GM12892 (cell line): ENCODE measurements around the gene PRF1. TPM values are rescaled to one million over a fixed set of nuclear protein-coding genes. Genes with fewer than 3 reads are reported as not detected.
"Not testable (repeated sequence)": the region's sequence is repeated elsewhere in the genome, so short reads cannot be mapped to it uniquely, and the experiment has no call there.

ENCODE experiments used
- DNase-seq: peaks from one replicate; pipeline ENCODE4 v3.0.0; 2011; ENCODE audit not compliant: insufficient read length
- FAIRE-seq: peaks from 2 replicates; lab custom pipeline; 2011; peaks lifted over from hg19 to GRCh38; lab: Jason Lieb, UNC
- POLR2A ChIP-seq: IDR thresholded peaks from 2 replicates; pipeline ENCODE4 v1.6.1; 2011; ENCODE audit warnings: low read depth, low read length, control low read depth
- POLR2AphosphoS5 ChIP-seq: IDR thresholded peaks from 2 replicates; pipeline ENCODE4 v1.6.1; 2011; ENCODE audit warnings: low read depth, low read length, control low read depth
- TAF1 ChIP-seq: IDR thresholded peaks from 2 replicates; pipeline ENCODE4 v1.6.1; 2011; ENCODE audit warnings: low read depth, mild to moderate bottlenecking, control low read depth, low read length, borderline replicate concordance
- polyA plus RNA-seq: library from polyadenylated mRNA; unstranded; fragments of >200 nt; gene quantifications from one replicate; pipeline ENCODE4 v1.2.1, GENCODE V29; 2012; ENCODE audit warnings: missing spikeins, inconsistent platforms; ENCODE audit not compliant: missing spikeins

PRF1 gene
- polyA plus RNA-seq: 2.7 TPM

DNA sequence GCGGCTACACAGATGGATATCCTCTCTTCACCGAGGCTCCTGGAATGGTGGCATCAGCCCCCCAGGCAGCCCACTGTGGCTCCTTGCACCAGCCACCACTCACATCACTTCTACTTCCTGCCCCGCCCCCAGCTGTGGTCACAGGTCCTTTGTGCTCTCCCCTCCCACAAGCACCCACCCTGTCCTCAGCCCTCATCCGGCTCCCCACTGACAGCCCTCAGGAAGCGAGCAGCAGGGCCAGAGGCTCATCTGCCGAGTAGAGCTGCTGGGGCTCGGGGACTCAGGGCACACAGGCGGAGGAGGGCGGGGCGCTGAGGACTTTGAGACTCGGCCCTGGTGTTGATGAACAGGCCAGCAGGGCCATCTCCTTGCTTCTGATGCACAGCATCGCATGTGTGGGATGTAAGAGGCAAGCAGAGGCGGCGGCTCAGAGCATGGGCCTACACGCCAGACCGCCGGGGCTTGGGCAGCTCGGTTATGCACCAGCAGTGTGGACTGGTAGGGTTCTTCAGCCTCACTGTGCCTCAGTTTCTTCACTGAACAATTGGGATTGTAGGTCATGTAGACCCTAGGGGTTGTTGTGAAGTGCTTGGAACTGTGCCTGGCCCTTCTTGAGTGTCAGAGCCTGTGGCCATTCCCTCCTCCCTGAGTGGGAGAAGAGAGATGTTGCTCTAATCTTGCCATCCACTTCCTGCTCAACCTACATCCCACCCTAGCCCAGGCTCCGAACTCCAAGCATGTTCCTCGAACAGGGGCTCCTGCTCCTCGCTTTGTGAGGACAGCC is at the start of gene PRF1:
Gene PRF1 (minus strand): TSS at position 77 of the 784 bp plus-strand sequence. CDS start 1,839 bp downstream, outside the sequence.
- DNase-seq (no peak), FAIRE-seq (no peak)
- TF ChIP-seq TAF1 (no peak), POLR2AphosphoS5 (no peak), POLR2A (no peak)

DNA sequence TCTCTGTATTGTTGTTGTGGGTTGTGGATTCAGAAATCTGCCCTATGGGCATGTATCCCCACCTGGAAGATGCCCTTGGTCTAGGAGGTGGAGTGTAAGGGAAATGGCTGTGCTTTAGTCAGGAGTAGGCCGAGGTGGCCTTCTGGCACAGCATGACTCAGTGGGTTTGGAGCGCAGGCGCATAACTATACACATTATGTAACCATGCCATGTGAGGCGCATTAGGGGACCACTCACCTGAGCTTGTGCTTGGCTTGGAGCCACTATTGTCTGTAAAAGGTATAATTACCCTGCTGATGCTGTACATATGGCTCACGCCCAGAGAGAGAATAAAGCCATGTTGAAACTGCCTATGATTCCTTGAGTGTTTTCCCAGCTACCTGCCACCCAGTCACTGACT is 49.1 kb upstream of the PRF1 start:
- DNase-seq (no peak), FAIRE-seq (no peak)
- TF ChIP-seq POLR2AphosphoS5 (no peak), POLR2A (no peak), TAF1 (no peak)

DNA sequence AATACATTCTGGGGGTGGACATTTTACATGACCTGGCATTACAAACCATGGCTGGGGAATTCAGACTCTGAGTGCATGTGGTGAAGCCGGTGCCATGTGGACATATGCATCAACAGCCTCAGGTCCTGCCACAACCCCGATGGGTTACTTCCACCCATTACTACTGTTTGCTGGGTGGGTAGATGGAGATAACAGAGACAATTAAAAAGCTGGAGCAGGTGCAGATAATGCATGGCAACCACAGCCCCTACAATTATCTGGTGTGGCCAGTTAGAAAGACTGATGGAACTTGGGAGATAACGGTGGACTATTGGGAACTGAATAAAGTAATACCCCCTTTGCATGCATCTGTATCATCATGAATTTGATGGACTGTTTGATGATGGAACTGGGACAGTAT is 48.2 kb upstream of the PRF1 start:
- no peak for TF ChIP-seq POLR2A
- no peak for TF ChIP-seq TAF1
- no peak for TF ChIP-seq POLR2AphosphoS5
- DNase-seq: no peak

DNA sequence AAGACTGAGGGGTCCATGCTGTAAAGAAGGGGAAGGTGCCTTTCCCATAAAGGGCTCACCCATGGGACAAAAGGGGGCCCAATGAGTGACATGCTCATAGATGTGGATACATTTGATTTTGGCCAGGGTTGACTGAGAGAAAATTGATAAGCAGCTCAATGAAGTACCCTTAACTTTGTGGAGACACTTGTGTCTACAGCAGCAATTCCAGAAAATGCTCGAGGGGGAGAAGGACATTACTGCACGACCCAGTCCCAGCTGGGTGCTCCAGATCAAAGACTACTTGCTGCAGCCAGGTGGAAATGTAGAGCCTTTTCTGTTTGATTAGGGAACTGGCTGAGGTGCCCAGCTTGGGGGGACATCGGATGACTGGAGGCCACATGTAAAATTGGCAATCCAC is 47.6 kb upstream of the PRF1 start:
- FAIRE-seq: no peak
- DNase-seq: no peak
- TF ChIP-seq TAF1 (no peak), POLR2A (no peak), POLR2AphosphoS5 (no peak)

More for the DNA sequence above, 48.2 kb upstream of the PRF1 start:
- FAIRE-seq: no peak

DNA sequence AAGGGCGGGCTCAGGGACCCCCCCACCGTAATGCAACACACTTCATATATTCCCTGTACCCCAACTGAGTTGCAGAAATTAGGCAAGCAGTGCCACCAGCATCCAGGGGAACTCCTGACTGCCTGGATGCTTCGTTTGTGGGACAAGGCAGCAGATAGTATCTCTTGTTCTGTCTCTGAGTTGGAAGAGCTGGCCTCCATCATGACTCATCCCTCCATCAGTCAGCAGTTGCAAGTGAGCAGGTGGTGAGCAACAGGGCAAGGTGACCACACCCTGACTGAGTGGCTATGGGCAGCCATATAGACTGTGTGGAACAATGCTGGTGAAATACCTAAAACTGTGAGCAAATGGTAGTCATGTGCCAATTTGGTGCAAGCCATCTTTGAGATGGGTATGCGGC is 47.0 kb upstream of the PRF1 start:
- FAIRE-seq: no peak
- DNase-seq: no peak
- TF ChIP-seq TAF1 (no peak), POLR2AphosphoS5 (no peak), POLR2A (no peak)

DNA sequence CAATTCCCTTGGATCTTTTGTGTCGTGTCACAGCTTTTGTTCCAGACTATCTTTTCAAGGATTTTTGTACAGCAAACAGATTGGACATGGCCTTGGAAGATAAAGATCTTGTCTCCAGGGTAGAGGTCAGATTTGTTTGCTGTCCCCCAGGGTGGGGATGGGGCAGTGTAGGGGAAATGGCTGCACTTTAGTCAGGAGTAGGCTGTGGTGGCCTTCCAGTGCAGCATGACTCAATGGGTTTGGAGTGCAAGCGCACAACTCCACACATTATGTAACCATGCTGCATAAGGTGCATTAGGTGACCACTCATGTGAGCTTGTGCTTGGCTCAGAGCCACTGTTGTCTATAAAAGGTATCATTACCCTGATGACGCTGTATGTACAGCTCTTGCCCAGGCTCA is 45.9 kb upstream of the PRF1 start:
- TF ChIP-seq POLR2A: no peak
- no peak for TF ChIP-seq POLR2AphosphoS5
- no peak for TF ChIP-seq TAF1
- DNase-seq (no peak), FAIRE-seq (no peak)

DNA sequence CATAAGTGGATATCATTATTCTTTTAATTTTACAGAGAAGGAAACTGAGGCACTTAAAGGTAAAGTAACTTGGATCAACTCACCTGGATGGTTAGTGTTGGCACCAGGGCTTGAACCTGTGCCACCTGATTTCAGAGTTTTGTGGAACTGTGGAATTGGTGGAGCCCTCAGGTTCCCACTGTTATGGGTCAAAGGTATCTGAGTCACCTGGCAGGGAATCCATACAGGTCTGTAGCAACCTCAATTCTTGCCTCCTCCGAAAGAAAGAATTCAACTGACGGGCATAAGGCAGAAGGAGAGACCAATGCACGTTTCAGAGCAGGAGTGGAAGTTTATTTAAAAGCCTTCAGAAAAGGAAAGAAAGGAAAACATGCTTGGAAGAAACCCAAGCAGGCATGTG is 44.5 kb upstream of the PRF1 start:
- TF ChIP-seq POLR2A (no peak), POLR2AphosphoS5 (no peak), TAF1 (no peak)
- FAIRE-seq (no peak), DNase-seq (no peak)

DNA sequence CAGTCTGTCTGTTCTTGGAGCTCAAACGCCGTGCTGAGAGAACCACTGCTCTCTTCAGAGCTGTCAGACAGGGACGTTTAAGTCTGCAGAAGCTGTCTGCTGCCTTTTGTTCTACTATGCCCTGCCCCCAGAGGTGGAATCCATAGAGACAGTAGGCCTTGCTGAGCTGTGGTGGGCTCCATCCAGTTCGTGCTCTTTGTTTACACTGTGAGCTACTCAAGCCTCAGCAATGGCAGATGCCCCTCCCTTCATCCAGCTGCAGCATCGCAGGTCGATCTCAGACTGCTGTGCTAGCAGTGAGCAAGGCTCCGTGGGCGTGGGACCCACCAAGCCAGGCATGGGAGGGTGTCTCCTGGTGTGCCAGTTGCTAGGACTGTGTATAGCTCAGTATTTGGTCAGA is 42.4 kb upstream of the PRF1 start:
- not testable (repeated sequence) for DNase-seq, FAIRE-seq

DNA sequence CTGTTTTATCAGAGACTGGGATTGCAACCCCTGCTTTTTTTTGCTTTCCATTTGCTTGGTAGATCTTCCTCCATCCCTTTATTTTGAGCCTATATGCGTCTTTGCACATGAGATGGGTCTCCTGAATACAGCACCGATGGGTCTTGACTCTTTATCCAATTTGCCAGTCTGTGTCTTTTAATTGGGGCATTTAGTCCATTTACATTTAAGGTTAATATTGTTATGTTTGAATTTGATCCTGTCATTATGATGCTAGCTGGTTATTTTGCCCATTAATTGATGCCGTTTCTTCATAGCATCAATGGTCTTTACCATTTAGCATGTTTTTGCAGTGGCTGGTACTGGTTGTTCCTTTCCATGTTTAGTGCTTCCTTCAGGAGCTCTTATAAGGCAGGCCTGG is 40.7 kb upstream of the PRF1 start:
- not testable (repeated sequence) for FAIRE-seq, DNase-seq

DNA sequence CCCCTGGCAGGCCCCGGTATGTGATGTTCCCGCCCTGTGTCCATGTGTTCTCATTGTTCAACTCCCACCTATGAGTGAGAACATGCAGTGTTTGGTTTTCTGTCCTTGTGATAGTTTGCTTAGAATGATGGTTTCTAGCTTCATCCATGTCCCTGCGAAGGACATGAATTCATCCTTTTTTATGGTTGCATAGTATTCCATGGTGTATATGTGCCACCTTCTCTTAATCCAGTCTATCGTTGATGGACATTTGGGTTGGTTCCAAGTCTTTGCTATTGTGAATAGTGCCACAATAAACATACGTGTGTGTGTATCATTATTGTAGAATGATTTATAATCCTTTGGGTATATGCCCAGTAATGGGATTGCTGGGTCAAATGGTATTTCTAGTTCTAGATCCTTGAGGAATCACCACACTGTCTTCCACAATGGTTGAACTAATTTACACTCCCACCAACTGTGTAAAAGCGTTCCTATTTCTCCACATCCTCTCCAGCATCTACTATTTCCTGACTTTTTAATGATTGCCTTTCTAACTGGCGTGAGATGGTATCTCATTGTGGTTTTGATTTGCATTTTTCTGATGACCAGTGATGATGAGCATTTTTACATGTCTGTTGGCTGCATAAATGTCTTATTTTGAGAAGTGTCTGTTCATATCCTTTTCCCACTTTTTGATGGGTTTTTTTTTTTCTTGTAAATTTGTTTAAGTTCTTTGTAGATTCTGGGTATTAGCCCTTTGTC is 37.3 kb upstream of the PRF1 start:
- FAIRE-seq, DNase-seq: not testable (repeated sequence)

DNA sequence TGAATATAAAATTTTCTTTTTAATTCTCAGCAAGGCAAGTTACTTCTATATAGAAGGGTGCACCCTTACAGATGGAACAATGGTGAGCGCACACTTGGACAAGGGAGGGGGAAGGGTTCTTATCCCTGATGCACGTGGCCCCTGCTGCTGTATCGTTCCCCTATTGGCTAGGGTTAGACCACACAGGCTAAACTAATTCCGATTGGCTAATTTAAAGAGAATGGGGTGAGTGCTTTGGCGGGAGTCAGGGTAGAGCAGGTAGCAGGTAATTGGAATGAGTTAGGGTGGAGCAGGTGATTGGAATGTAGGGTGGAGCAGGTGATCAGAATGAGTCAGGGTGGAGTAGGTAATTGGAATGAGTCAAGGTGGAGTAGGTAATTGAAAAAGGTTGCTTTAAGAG is 32.0 kb upstream of the PRF1 start:
- DNase-seq, FAIRE-seq: not testable (repeated sequence)

DNA sequence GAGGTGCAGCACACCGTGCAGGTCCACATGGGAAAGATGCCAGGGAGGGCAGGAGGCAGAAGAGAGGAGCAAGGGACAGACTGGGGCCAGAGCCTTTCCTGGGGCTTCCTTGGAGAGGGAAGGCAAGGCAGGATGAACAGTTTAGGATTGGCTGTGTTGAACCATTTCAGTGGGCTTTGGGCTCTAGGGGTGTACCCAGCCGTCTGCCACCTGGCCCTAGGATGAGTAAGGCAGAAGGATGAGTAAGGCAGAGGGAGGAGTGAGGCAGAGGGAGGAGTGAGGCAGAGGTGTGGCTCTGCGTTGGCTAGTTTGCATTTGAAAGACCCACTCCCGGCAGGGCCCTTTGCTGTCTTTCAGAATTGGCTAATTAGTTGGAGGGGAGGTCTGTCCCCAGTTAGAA is 31.5 kb upstream of the PRF1 start:
- no peak for DNase-seq
- FAIRE-seq: no peak
- no peak for TF ChIP-seq TAF1
- no peak for TF ChIP-seq POLR2AphosphoS5
- TF ChIP-seq POLR2A: no peak

DNA sequence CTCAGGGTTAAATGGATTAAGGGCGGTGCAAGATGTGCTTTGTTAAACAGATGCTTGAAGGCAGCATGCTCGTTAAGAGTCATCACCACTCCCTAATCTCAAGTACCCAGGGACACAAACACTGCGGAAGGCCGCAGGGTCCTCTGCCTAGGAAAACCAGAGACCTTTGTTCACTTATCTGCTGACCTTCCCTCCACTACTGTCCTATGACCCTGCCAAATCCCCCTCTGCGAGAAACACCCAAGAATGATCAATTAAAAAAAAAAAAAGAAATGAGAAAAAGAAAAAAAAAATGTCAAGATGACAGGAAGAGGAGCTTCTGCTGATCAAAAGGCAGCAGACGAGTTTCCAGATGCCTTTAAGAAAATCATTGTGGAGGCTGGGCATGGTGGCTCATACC is 29.2 kb upstream of the PRF1 start:
- DNase-seq, FAIRE-seq: not testable (repeated sequence)

DNA sequence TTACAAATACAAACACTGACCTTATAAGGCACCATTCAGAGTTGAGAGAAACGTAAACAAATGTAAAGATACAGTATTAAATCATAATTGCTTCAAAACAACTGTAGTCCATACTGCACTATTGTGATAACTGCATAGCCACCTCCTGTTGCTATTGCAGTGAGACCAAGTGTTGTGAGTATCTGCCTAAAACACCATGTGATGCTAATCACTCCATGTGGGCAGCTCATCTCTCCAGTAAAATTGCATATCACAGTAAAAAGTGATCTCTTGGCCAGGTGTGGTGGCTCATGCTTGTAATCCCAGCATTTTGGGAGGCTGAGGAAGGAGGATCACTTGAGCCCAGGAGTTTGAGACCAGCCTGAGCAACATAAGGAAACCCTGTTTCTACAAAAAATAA is 26.8 kb upstream of the PRF1 start:
- no peak for FAIRE-seq
- TF ChIP-seq TAF1: no peak
- no peak for TF ChIP-seq POLR2AphosphoS5
- no peak for TF ChIP-seq POLR2A
- no peak for DNase-seq

DNA sequence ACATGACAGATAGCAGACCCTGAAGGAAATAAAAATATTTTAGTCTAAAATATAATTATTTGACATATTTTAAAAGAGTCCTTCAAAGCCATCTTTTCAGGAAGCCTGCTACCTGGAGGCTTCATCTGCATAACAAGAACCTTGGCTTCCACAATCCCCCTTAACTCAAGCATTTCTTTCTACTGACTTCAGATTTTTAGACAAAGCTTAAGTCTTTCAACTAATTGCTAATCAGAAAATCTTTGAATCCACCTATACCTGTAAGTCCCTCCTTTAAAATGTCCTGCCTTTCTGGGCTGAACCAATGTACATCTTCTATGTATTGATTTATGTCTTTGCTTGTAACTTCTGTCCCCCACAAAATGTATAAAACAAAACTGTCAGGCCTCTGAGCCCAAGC is 23.5 kb upstream of the PRF1 start:
- TF ChIP-seq POLR2A: no peak
- no peak for DNase-seq
- no peak for FAIRE-seq
